RWPE1 (cell line): Measurements from ENCODE around the gene LARP7.
A peak's percentile ranks its signal among the peaks of the same experiment; 100 is the strongest.
"Not testable (repeated sequence)": the region's sequence is repeated elsewhere in the genome, so short reads cannot be mapped to it uniquely, and the experiment has no call there.

Experiments used
- CTCF ChIA-PET: fragments of 350-600 bp; sonication (Branson Sonifier 250); formaldehyde crosslinking; extraction: SDS; loops from one replicate; lab custom pipeline; 2021; lab: Yijun Ruan, JAX
- POLR2A ChIA-PET: fragments of 400-600 bp; formaldehyde crosslinking; extraction: SDS; loops from one replicate; lab custom pipeline; 2020; ENCODE audit warnings: antibody characterized with exemption; ENCODE audit not compliant: low non-redundant PET; lab: Yijun Ruan, JAX
- DNase-seq: peaks from one replicate; pipeline ENCODE4 v3.0.0; 2012; ENCODE audit warnings: low spot score
- H3K27ac ChIP-seq: fragments of 450-650 bp; 2 replicates; pipeline ENCODE4 v1.5.1; 2017
- TF ChIP-seq, protein P1 (sequence below): fragments of 450-650 bp; conservative IDR thresholded peaks from 2 replicates; pipeline ENCODE4 v1.5.1; 2017; ENCODE audit warnings: low read depth, mild to moderate bottlenecking

The LARP7 gene

DNA sequence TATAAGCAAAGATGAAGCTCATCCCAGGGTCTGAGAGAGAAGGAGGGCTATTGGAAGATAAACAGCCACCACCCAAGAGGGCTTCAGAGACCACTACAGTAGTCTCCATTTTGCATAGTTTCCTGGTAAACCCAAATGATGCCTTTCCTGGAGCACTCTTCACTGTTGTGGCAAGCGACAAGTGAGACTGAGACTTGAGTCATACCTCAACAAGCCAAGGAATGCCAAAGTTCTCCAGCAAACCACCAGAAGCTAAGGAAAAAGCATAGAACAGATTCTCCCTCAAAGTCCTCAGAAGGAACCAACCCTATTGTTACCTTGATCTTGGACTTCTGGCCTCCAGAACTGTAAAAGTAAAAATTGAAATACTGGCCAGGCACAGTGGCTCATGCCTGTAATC, 65.9 kb downstream of the LARP7 start:
- DNase-seq, result no peak
- CTCF ChIA-PET, result interaction anchor here (0.5 to 0.6 kb wide), 2 partner anchors 12 to 73 kb away, joined by 3 read pairs; no protein-coding TSS in a partner anchor
- TF ChIP-seq, protein P1, sequence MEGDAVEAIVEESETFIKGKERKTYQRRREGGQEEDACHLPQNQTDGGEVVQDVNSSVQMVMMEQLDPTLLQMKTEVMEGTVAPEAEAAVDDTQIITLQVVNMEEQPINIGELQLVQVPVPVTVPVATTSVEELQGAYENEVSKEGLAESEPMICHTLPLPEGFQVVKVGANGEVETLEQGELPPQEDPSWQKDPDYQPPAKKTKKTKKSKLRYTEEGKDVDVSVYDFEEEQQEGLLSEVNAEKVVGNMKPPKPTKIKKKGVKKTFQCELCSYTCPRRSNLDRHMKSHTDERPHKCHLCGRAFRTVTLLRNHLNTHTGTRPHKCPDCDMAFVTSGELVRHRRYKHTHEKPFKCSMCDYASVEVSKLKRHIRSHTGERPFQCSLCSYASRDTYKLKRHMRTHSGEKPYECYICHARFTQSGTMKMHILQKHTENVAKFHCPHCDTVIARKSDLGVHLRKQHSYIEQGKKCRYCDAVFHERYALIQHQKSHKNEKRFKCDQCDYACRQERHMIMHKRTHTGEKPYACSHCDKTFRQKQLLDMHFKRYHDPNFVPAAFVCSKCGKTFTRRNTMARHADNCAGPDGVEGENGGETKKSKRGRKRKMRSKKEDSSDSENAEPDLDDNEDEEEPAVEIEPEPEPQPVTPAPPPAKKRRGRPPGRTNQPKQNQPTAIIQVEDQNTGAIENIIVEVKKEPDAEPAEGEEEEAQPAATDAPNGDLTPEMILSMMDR, result no peak
- POLR2A ChIA-PET, result no interaction called here
- no peak overlapping the region for H3K27ac ChIP-seq

DNA sequence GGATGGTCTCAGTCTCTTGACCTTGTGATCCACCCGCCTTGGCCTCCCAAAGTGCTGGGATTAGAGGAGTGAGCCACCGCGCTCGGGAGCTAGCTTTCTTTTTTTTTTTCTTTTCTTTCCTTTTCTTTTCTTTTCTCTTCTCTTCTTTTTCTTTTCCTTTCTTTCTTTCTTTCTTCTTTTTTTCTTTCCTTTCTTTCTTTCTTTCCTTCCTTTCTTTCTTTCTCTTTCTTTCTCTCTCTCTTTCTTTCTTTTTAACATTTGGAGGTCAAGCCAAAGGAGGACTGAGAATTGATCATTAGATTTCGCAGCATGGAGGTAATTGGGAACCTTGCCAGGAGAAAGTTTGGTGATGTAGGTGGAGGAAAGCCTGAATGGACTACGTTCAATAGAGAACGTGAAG, 67.4 kb downstream of the LARP7 start:
- TF ChIP-seq, protein P1, result no peak
- POLR2A ChIA-PET, result no interaction called here
- DNase-seq, result no peak
- CTCF ChIA-PET, result interaction anchor here (0.6 kb wide), 1 partner anchor 82 kb away, joined by 10 read pairs; no protein-coding TSS in a partner anchor
- H3K27ac ChIP-seq, result no peak overlapping the region

DNA sequence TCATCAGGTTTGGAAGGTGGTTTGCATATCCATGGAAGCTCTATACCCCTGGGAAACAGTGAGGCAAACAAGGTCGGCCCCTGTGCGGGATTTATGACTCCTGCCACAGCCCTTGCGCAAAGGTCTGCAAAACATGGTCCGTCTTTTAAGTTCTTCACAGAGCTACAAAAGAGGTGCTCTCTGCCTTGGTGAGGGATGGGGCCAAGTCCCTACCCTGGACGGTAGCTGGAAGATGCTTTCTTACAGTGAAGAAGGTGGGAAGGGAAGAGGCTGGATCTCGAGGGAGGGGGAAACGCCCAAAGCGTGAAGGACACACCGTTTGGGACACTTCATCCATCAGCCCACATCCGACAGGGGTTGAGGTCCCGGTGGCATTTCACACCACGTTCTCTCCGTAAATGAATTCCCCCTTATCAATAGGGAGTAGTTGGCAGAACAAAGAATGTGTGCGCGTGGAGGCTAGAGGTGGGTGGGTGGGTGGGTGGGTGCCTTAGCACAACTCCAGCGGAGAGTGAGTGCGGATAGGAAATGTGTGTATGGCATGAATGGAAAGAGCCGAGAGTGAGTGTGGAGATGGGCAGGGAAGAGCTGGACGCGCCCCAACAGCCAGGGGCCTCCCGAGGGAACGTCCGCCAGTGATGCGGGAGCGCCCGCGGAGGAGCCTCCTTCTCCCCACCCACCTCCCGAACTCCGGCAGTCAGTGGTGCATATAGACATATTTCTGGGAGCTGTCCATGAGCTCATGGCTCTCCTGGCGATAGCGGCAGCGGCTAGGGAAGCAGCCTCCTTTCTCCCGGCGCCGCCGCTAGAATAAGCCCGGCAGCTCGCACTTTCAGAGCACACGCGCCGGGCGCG, 68.3 kb downstream of the LARP7 start:
- peak; percentile 37 for DNase-seq
- CTCF ChIA-PET, result interaction anchor here (0.6 to 0.7 kb wide), 2 partner anchors 13 to 81 kb away, joined by 3 to 10 read pairs; no protein-coding TSS in a partner anchor

DNA sequence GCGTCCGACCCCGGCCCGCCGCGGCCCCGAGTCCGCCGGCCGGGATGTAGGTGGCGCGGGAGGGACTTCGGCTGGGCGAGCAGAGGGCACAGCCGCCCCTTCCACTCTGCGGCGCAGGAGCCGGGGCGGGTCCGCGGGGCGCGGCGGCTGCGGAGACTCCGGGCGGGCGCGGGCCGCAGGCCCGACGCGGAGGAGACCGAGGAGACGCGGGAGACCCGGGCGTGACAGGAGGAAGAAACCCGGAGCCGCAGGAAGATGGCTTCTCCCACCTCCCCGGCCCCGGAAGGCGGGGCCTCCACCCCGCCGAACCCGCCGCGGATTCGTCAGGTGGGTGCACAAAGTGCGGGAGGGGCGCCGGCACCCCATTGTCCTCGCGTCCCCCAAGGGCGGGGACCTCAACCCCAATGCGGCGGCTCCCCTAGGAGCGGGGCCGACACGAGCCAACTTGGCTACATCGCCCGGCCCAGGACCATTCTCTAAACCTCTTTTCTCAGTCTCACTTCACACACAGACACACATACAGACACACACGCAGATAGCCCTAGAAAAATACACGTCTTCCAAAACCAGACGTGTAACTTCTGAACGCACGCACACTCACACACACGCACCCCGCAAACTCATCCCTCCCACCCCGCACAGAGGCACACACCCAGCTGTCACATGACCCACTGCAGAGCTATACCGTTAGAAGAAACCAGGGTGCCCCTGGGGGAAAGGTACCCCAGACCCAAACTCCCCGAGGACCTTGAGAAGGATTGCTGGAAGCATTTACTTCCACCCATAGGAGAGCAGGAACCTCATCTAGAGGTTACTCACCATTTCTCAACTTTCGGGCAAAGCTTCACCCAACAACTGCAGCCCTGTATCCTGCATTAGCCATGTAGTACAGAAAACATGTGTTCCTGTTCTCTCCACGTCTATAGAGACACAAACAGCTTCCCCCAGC, 69.2 kb downstream of the LARP7 start:
- DNase-seq, H3K27ac ChIP-seq, POLR2A ChIA-PET, CTCF ChIA-PET: not testable (repeated sequence)

More for the DNA sequence above, 68.3 kb downstream of the LARP7 start:
- TF ChIP-seq, protein P1, result no peak
- H3K27ac ChIP-seq, result no peak overlapping the region
- POLR2A ChIA-PET, result no interaction called here

DNA sequence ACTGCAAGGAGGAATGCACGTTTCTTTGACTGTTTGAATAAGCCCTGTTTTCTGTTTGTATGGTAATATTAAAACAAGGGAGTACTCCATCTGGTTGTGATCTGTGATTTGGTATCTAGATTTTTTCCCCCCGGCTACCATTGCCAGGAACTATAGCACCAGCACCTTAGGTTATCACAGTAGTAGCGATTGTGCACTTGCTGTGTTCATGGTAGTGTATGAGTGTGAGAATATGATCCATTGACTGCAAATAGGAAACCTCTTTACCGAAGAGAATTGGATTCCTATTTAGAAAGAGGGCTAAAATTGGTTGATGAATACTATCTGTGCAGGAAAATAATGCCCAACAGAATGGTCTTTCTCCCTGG, 69.9 kb downstream of the LARP7 start:
- CTCF ChIA-PET, result no interaction called here
- no peak overlapping the region for H3K27ac ChIP-seq
- TF ChIP-seq, protein P1, result no peak
- DNase-seq, result no peak
- POLR2A ChIA-PET, result no interaction called here
